H1 (cell line): Measurements from ENCODE around the gene MAPRE3. TPM values are rescaled to one million over a fixed set of nuclear protein-coding genes. Genes with fewer than 3 reads are reported as not detected.

ENCODE experiments used
- CTCF ChIA-PET: fragments of 300-600 bp; sonication (Branson Sonifier 250); formaldehyde crosslinking; loops from one replicate; lab custom pipeline; 2021; ENCODE audit not compliant: partially characterized antibody; lab: Charles Lee
- POLR2A ChIA-PET: fragments of 300-600 bp; sonication (Branson Sonifier 250); formaldehyde crosslinking; loops from one replicate; lab custom pipeline; 2021; ENCODE audit warnings: inconsistent platforms; ENCODE audit not compliant: partially characterized antibody; lab: Charles Lee
- DNase-seq, 2 experiments: peaks; one replicate each; pipeline versions ENCODE4 v3.0.0 to v3.0.0-alpha.2; 2010 to 2022; ENCODE audit warnings: low spot score in 2 of 2, low read depth in 1 of 2, mixed read lengths in 1 of 2
- FAIRE-seq: peaks from 2 replicates; lab custom pipeline; 2011; peaks lifted over from hg19 to GRCh38; lab: Jason Lieb, UNC
- H2AFZ ChIP-seq: 2 replicates; pipeline ENCODE4 v1.8.1; 2012; ENCODE audit warnings: low read length, inconsistent platforms
- H2AK5ac ChIP-seq: 2 replicates; pipeline ENCODE4 v1.6.1; 2013; ENCODE audit warnings: low read depth, low read length
- H2BK120ac ChIP-seq: replicated peaks from 2 replicates; pipeline ENCODE3; 2013; ENCODE audit warnings: low read depth, low read length, inconsistent platforms
- H2BK12ac ChIP-seq: 2 replicates; pipeline ENCODE4 v1.6.1; 2013; ENCODE audit warnings: low read depth, low read length
- H2BK15ac ChIP-seq: 2 replicates; pipeline ENCODE4 v1.6.1; 2013; ENCODE audit warnings: low read length
- H2BK20ac ChIP-seq: 2 replicates; pipeline ENCODE4 v1.6.1; 2013; ENCODE audit warnings: low read length
- H2BK5ac ChIP-seq: 2 replicates; pipeline ENCODE4 v1.6.1; 2013; ENCODE audit warnings: low read depth, low read length
- H3K14ac ChIP-seq: 2 replicates; pipeline ENCODE4 v1.6.1; 2013; ENCODE audit warnings: inconsistent platforms; ENCODE audit not compliant: insufficient read length
- H3K18ac ChIP-seq: 2 replicates; pipeline ENCODE4 v1.6.1; 2013; ENCODE audit warnings: low read length; ENCODE audit errors: extremely low read depth
- H3K23ac ChIP-seq: 2 replicates; pipeline ENCODE4 v1.6.1; 2013; ENCODE audit warnings: inconsistent platforms; ENCODE audit not compliant: insufficient read length
- H3K23me2 ChIP-seq: 2 replicates; pipeline ENCODE4 v1.6.1; 2013; ENCODE audit warnings: low read depth, low read length
- H3K27ac ChIP-seq: 2 replicates; pipeline ENCODE4 v1.6.1; 2011; ENCODE audit warnings: low read depth, low read length, inconsistent platforms
- H3K27me3 ChIP-seq, 4 experiments: replicated peaks in 1 of 4; 1 replicate in 1 of 4; 2 replicates in 3 of 4; pipeline versions ENCODE4 v1.6.1 to v1.8.1; 2011 to 2013; ENCODE audit warnings: low read length in 3 of 4, mild to moderate bottlenecking in 3 of 4, inconsistent platforms in 2 of 4, mixed read lengths in 2 of 4, moderate library complexity in 1 of 4; ENCODE audit not compliant: control insufficient read depth in 3 of 4, insufficient read depth in 3 of 4; ENCODE audit errors: extremely low read depth in 1 of 4
- H3K36me3 ChIP-seq, 4 experiments: 2 replicates each; pipeline versions ENCODE4 v1.6.1 to v1.8.1; 2011 to 2013; ENCODE audit warnings: mild to moderate bottlenecking in 4 of 4, low read length in 3 of 4, moderate library complexity in 2 of 4, control low read depth in 1 of 4, inconsistent platforms in 1 of 4; ENCODE audit not compliant: insufficient read depth in 4 of 4, control insufficient read depth in 2 of 4
- H3K4ac ChIP-seq: replicated peaks from 2 replicates; pipeline ENCODE3; 2013; ENCODE audit warnings: low read length, low read depth, mixed read lengths, inconsistent platforms; ENCODE audit not compliant: insufficient read length
- H3K4me1 ChIP-seq, 4 experiments: replicated peaks in 1 of 4; 1 replicate in 1 of 4; 2 replicates in 3 of 4; pipeline versions ENCODE4 v1.6.1 to v1.8.1; 2011 to 2013; ENCODE audit warnings: low read length in 3 of 4, inconsistent platforms in 2 of 4, mixed read lengths in 1 of 4; ENCODE audit not compliant: insufficient read depth in 4 of 4, control insufficient read depth in 3 of 4
- H3K4me2 ChIP-seq, 2 experiments: 2 replicates each; pipeline versions ENCODE4 v1.6.1 to v1.8.1; 2011 to 2013; ENCODE audit warnings: low read depth in 2 of 2, low read length in 2 of 2, control low read depth in 1 of 2, inconsistent platforms in 1 of 2, mild to moderate bottlenecking in 1 of 2; ENCODE audit not compliant: insufficient read depth in 1 of 2
- H3K4me3 ChIP-seq, 4 experiments: fragments of 200-600, 300-600 bp in 1 of 4; sonication (generic), shearing (Covaris generic), sonication (Bioruptor Twin) in 1 of 4; 2 replicates each; pipeline versions ENCODE4 v1.5.1 to v1.8.1; 2011 to 2016; ENCODE audit warnings: low read length in 4 of 4, low read depth in 3 of 4, control low read depth in 2 of 4, inconsistent platforms in 2 of 4, mild to moderate bottlenecking in 2 of 4, mixed read lengths in 1 of 4, moderate library complexity in 1 of 4; ENCODE audit not compliant: insufficient read depth in 2 of 4; ENCODE audit errors: extremely low read depth in 1 of 4
- H3K56ac ChIP-seq: replicated peaks from 2 replicates; pipeline ENCODE3; 2013; ENCODE audit warnings: low read depth, mild to moderate bottlenecking, mixed read lengths, low read length, inconsistent platforms; ENCODE audit not compliant: insufficient read length
- H3K79me1 ChIP-seq: 2 replicates; pipeline ENCODE4 v1.6.1; 2013; ENCODE audit warnings: low read depth, low read length, control low read depth
- H3K79me2 ChIP-seq, 2 experiments: 2 replicates each; pipeline versions ENCODE4 v1.6.1 to v1.8.1; 2012 to 2013; ENCODE audit warnings: low read length in 2 of 2, mild to moderate bottlenecking in 2 of 2, inconsistent platforms in 1 of 2; ENCODE audit not compliant: insufficient read depth in 2 of 2, control insufficient read depth in 1 of 2
- H3K9ac ChIP-seq, 4 experiments: replicated peaks in 1 of 4; 1 replicate in 1 of 4; 2 replicates in 3 of 4; pipeline versions ENCODE4 v1.6.1 to v1.8.1; 2011 to 2013; ENCODE audit warnings: low read depth in 3 of 4, low read length in 3 of 4, control low read depth in 2 of 4, mild to moderate bottlenecking in 2 of 4, moderate library complexity in 2 of 4, inconsistent platforms in 1 of 4; ENCODE audit errors: extremely low read depth in 1 of 4
- H3K9me3 ChIP-seq, 2 experiments: 2 replicates each; pipeline versions ENCODE4 v1.6.1 to v1.8.1; 2012 to 2013; ENCODE audit warnings: mild to moderate bottlenecking in 2 of 2, moderate library complexity in 2 of 2, control low read depth in 1 of 2, inconsistent platforms in 1 of 2, low read depth in 1 of 2, low read length in 1 of 2, mixed read lengths in 1 of 2; ENCODE audit not compliant: insufficient read depth in 2 of 2
- H4K20me1 ChIP-seq, 2 experiments: replicated peaks in 1 of 2; 2 replicates each; pipeline versions ENCODE3 to v1.8.1; 2011 to 2013; ENCODE audit warnings: inconsistent platforms in 2 of 2, low read length in 2 of 2, mild to moderate bottlenecking in 1 of 2; ENCODE audit not compliant: insufficient read depth in 2 of 2, control insufficient read depth in 1 of 2
- H4K5ac ChIP-seq: 2 replicates; pipeline ENCODE4 v1.6.1; 2013; ENCODE audit warnings: low read length, low read depth, mixed read lengths, inconsistent platforms; ENCODE audit not compliant: insufficient read length
- H4K8ac ChIP-seq: 2 replicates; pipeline ENCODE4 v1.8.0; 2013; ENCODE audit warnings: mild to moderate bottlenecking, moderate library complexity, low read length, inconsistent platforms; ENCODE audit not compliant: insufficient read depth; ENCODE audit errors: extremely low read depth
- H4K91ac ChIP-seq: replicated peaks from 2 replicates; pipeline ENCODE3; 2013; ENCODE audit warnings: low read length, mixed read lengths, inconsistent platforms; ENCODE audit not compliant: insufficient read length
- BRCA1 ChIP-seq: IDR thresholded peaks from 2 replicates; pipeline ENCODE4 v1.6.1; 2012; ENCODE audit warnings: low read depth, low read length, improper control_type of control experiment
- CTCF ChIP-seq, 3 experiments: IDR thresholded peaks; 1 replicate in 2 of 3; 2 replicates in 1 of 3; pipeline versions ENCODE4 v1.5.1 to v1.6.1; 2011; ENCODE audit warnings: low read length in 3 of 3, mild to moderate bottlenecking in 3 of 3, inconsistent platforms in 2 of 3, low read depth in 1 of 3, moderate library complexity in 1 of 3; ENCODE audit not compliant: insufficient read depth in 1 of 3; ENCODE audit errors: control extremely low read depth in 1 of 3
- EZH2 ChIP-seq: fragments of 200-600 bp; sonication (generic); IDR thresholded peaks from 2 replicates; pipeline ENCODE4 v1.7.1; 2012; ENCODE audit warnings: low read depth, mild to moderate bottlenecking, moderate library complexity, low read length, inconsistent platforms; ENCODE audit not compliant: severe bottlenecking
- KDM1A ChIP-seq: fragments of 200-600, 300-600 bp; sonication (generic); IDR thresholded peaks from 2 replicates; pipeline ENCODE4 v1.7.1; 2016; ENCODE audit warnings: mild to moderate bottlenecking, low read length, borderline replicate concordance
- RNF2 ChIP-seq: fragments of 200-900, 300-1000 bp; sonication (generic); IDR thresholded peaks from 2 replicates; pipeline ENCODE4 v1.7.1; 2016; ENCODE audit warnings: borderline replicate concordance, low read depth, mild to moderate bottlenecking, antibody characterized with exemption, low read length; ENCODE audit not compliant: poor library complexity, severe bottlenecking; ENCODE audit errors: missing control alignments
- SUZ12 ChIP-seq: fragments of 200-600 bp; sonication (generic); IDR thresholded peaks from 2 replicates; pipeline ENCODE4 v1.6.1; 2012; ENCODE audit warnings: mild to moderate bottlenecking, inconsistent platforms, low read length, moderate library complexity, mixed read lengths
- TBP ChIP-seq: IDR thresholded peaks from 2 replicates; pipeline ENCODE4 v1.6.1; 2011; ENCODE audit warnings: low read depth, low read length, improper control_type of control experiment
- USF2 ChIP-seq: IDR thresholded peaks from 2 replicates; pipeline ENCODE4 v1.6.1; 2011; ENCODE audit warnings: low read length, improper control_type of control experiment
- YY1 ChIP-seq: IDR thresholded peaks from 2 replicates; pipeline ENCODE4 v1.6.1; 2011; ENCODE audit warnings: low read depth, mild to moderate bottlenecking, low read length
- WGBS, 2 experiments: shearing (Covaris generic) in 1 of 2; methylation state at CpG; one replicate each; pipeline versions ENCODE4 v1.1.6 to v1.1.7; 2013 to 2015; ENCODE audit warnings: low lambda C conversion rate in 2 of 2, mixed read lengths in 2 of 2, inconsistent platforms in 1 of 2, low coverage in 1 of 2, missing lambda C conversion rate in 1 of 2; ENCODE audit not compliant: insufficient replicate concordance in 2 of 2, insufficient coverage in 1 of 2, insufficient read length in 1 of 2; ENCODE audit errors: extremely low coverage in 1 of 2, missing lambda C conversion rate in 1 of 2; 5-methylcytosine and 5-hydroxymethylcytosine counted together
- polyA plus RNA-seq, 7 experiments: library from polyadenylated mRNA; depleted of rRNA in 3 of 7; stranded (reverse) in 5 of 7; unstranded in 2 of 7; fragments of >200 nt in 5 of 7; fragments of 200-250 nt in 2 of 7; gene quantifications; 1 replicate in 5 of 7; 2 replicates in 1 of 7; 4 replicates in 1 of 7; pipeline versions ENCODE4 v1.2.1 to v1.2.3, GENCODE V29; 2011 to 2013; ENCODE audit warnings: missing spikeins in 2 of 7, mixed read lengths in 2 of 7
- total RNA-seq: library from RNA; stranded (reverse); fragmentation: NEBNext Ultra II Directional; extraction: Animal tissue kit (Norgen Biotek cat#: 25700); gene quantifications from 2 replicates; pipeline ENCODE4 v1.2.1, GENCODE V29; 2021

The MAPRE3 gene
- total and polyA plus RNA-seq, 2 of the 8 experiments (the other 6 are each of a cell fraction or from before 2014, with no cell fraction given) = 4.9 to 6.6 TPM

DNA sequence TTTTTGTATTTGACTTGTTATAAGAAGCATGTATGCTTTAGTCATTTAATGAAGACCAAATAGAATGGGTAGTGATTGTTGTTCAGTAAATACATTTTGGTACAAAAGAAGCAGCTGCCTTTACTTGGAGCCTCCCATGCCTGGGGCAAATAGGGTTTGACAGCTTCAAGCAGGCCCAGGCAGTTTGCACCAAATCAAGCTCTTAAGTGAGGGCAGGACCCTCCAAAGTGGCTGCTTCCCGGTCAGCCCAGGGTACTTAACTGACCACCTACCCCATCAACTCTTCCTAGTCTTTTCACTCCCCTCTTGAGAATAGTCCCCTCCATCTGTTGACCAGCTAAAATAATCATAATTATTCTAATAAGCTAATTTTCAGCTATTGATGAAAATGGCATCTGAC is 5.2 kb downstream of the MAPRE3 start:
- ChIA-PET CTCF (interaction anchor here (0.6 to 3.9 kb wide), 12 partner anchors 9 to 231 kb away, joined by 3 to 36 read pairs (median 4); no protein-coding TSS in a partner anchor), POLR2A (interaction anchor here (0.7 to 1.7 kb wide), 3 partner anchors 14 to 28 kb away, joined by 3 to 4 read pairs (median 3); no protein-coding TSS in a partner anchor)
- Histone ChIP-seq H3K9ac (no peak overlapping the region), H3K27ac (no peak overlapping the region), H4K8ac (no peak overlapping the region), H3K79me2 (no peaks in the 10 kb centered on the region), H3K9me3 (no peaks in the 10 kb centered on the region), H2AFZ (no peak overlapping the region), H3K79me1 (no peaks in the 10 kb centered on the region), H4K20me1 (no peaks in the 10 kb centered on the region), H2BK20ac (no peak overlapping the region), H3K4me2 (peak overlapping the region in 1 of 2 experiments; percentile 48; a peak in 1 of 4 replicates), H3K36me3 (no peaks in the 10 kb centered on the region), H4K91ac (no peak overlapping the region), H3K4ac (no peak overlapping the region), H2BK12ac (no peak overlapping the region), H3K4me3 (no peak overlapping the region), H3K18ac (no peak overlapping the region), H3K4me1 (peaks cover 0 to 11% (median 4%) of the 10 kb centered on the region in 4 experiments; a peak in 6 of 7 replicates), H4K5ac (no peak overlapping the region), H3K23me2 (peaks cover 6% of the 10 kb centered on the region), H3K27me3 (peaks cover 0 to 7% (median 0%) of the 10 kb centered on the region in 4 experiments; a peak in 3 of 7 replicates), H2AK5ac (no peak overlapping the region), H2BK5ac (no peak overlapping the region), H3K14ac (no peak overlapping the region), H2BK15ac (no peak overlapping the region), H3K23ac (no peak overlapping the region), H3K56ac (no peak overlapping the region), H2BK120ac (no peak overlapping the region)
- TF ChIP-seq CTCF (IDR thresholded peaks at IDR 0.05; ENCODE audit: control extremely low read depth in 1 of 3, insufficient read depth in 1 of 3, low read depth in 1 of 3, low read length in 3 of 3) (no peak), TBP (no peak), RNF2 (no peak), YY1 (no peak), USF2 (no peak), KDM1A (no peak), SUZ12 (no peak), BRCA1 (no peak), EZH2 (no peak)
- no peak for FAIRE-seq
- DNase-seq = no peak
- WGBS, 2 experiments = 87% methylated on average over 1 of the region's 1 CpG; no CpG with 5 or more reads in 1 of the 2 experiments
